Femur (tissue), 1 donor: ENCODE results near the gene HOXB6.

Source experiments
- DNase-seq: peaks from one replicate; pipeline ENCODE4 v3.0.0-alpha.2; 2017

The HOXB6 gene

GRCh38 chr17:48564188-48565021 lies 40.4 kb downstream of the HOXB6 start:
- DNase-seq, result no peak

- DNase-seq, result no peak
Measured at GRCh38 chr17:48563867-48564187, 41.0 kb downstream of the HOXB6 start.

- DNase-seq, result no peak
Measured at GRCh38 chr17:48563385-48563838, 41.4 kb downstream of the HOXB6 start.

- DNase-seq, result no peak
Measured at GRCh38 chr17:48562934-48563333, 41.9 kb downstream of the HOXB6 start.

- DNase-seq, result no peak
Measured at GRCh38 chr17:48561884-48562810, 42.6 kb downstream of the HOXB6 start.

GRCh38 chr17:48559840-48560817 lies 44.7 kb downstream of the HOXB6 start:
- no peak for DNase-seq

GRCh38 chr17:48559122-48559839 lies 45.5 kb downstream of the HOXB6 start:
- DNase-seq, result no peak

- no peak for DNase-seq
Measured at GRCh38 chr17:48558831-48559121, 46.0 kb downstream of the HOXB6 start.

- no peak for DNase-seq
Measured at GRCh38 chr17:48558057-48558830, 46.5 kb downstream of the HOXB6 start.

GRCh38 chr17:48556576-48557401 lies 48.0 kb downstream of the HOXB6 start:
- no peak for DNase-seq

GRCh38 chr17:48556229-48556575 lies 48.6 kb downstream of the HOXB6 start:
- DNase-seq, result no peak

- DNase-seq, result no peak
Measured at GRCh38 chr17:48555258-48556228, 49.2 kb downstream of the HOXB6 start.

- no peak for DNase-seq
Measured at GRCh38 chr17:48554412-48555257, 50.2 kb downstream of the HOXB6 start.

- DNase-seq, result no peak
Measured at GRCh38 chr17:48553826-48554225, 51.0 kb downstream of the HOXB6 start.

GRCh38 chr17:48553190-48553547 lies 51.6 kb downstream of the HOXB6 start:
- no peak for DNase-seq

GRCh38 chr17:48552466-48553189 lies 52.2 kb downstream of the HOXB6 start:
- no peak for DNase-seq

GRCh38 chr17:48551596-48552465 lies 53.0 kb downstream of the HOXB6 start:
- DNase-seq, result no peak
